ENCODE data around the gene RALGPS1.

Gene RALGPS1

GRCh38 chr9:126926364-126926763 lies 11.8 kb downstream of the RALGPS1 start:
- Histone ChIP-seq H3K4me3 (ENCODE audit: low read length) (no peak overlapping the region), H3F3A (ENCODE audit: insufficient read depth, low read length) (peaks cover 5% of the 10 kb centered on the region; the same call in 1 of the 2 replicates), H4K20me1 (ENCODE audit: insufficient read depth, low read length) (no peaks in the 10 kb centered on the region), H3K9me3 (replicated peaks; ENCODE audit: insufficient read depth, low read length) (no peaks in the 10 kb centered on the region), H3K27ac (ENCODE audit: low read length) (peak overlapping the region; percentile 54; the same call in 1 of the 2 replicates), H3K27me3 (replicated peaks; ENCODE audit: insufficient read depth, low read length) (no peaks in the 10 kb centered on the region), H3K79me2 (ENCODE audit: low read length) (peaks cover 71% of the 10 kb centered on the region), H3K4me2 (ENCODE audit: low read depth, low read length) (peak overlapping the region; percentile 27), H3K9me2 (replicated peaks; ENCODE audit: insufficient read depth, low read length) (no peaks in the 10 kb centered on the region), H3K9ac (ENCODE audit: low read length) (no peak overlapping the region), H3K4me1 (ENCODE audit: low read length) (peaks cover 15% of the 10 kb centered on the region), H3K36me3 (replicated peaks; ENCODE audit: insufficient read depth, low read length) (no peaks in the 10 kb centered on the region), H2AFZ (ENCODE audit: low read length) (no peak overlapping the region)
- TF ChIP-seq EZH2 (optimal IDR thresholded peaks at IDR 0.05; ENCODE audit: low read depth, low read length) (no peak), CTCF (IDR thresholded peaks at IDR 0.05; ENCODE audit: low read length) (no peak), EZH2phosphoT487 (IDR thresholded peaks at IDR 0.05; ENCODE audit: low read length) (no peak)
- DNase-seq, result no peak

GRCh38 chr9:126927419-126927818 lies 12.8 kb downstream of the RALGPS1 start:
- H3K4me3 ChIP-seq (ENCODE audit: low read length), result no peak overlapping the region
- peaks cover 15% of the 10 kb centered on the region for H3K4me1 ChIP-seq (ENCODE audit: low read length)
- peaks cover 61% of the 10 kb centered on the region for H3K79me2 ChIP-seq (ENCODE audit: low read length)
- no peaks in the 10 kb centered on the region for H3K36me3 ChIP-seq (replicated peaks; ENCODE audit: insufficient read depth, low read length)
- no peaks in the 10 kb centered on the region for H4K20me1 ChIP-seq (ENCODE audit: insufficient read depth, low read length)
- H3K27me3 ChIP-seq (replicated peaks; ENCODE audit: insufficient read depth, low read length), result no peaks in the 10 kb centered on the region
- H3K9me3 ChIP-seq (replicated peaks; ENCODE audit: insufficient read depth, low read length), result no peaks in the 10 kb centered on the region
- H3K9ac ChIP-seq (ENCODE audit: low read length), result no peak overlapping the region
- no peak overlapping the region for H3K27ac ChIP-seq (ENCODE audit: low read length)
- no peaks in the 10 kb centered on the region for H3K9me2 ChIP-seq (replicated peaks; ENCODE audit: insufficient read depth, low read length)
- TF ChIP-seq EZH2 (optimal IDR thresholded peaks at IDR 0.05; ENCODE audit: low read depth, low read length), result no peak
- no peak for TF ChIP-seq EZH2phosphoT487 (IDR thresholded peaks at IDR 0.05; ENCODE audit: low read length)
- TF ChIP-seq CTCF (IDR thresholded peaks at IDR 0.05; ENCODE audit: low read length), result no peak
- no peak overlapping the region for H3K4me2 ChIP-seq (ENCODE audit: low read depth, low read length)
- no peak for DNase-seq
- no peak overlapping the region for H2AFZ ChIP-seq (ENCODE audit: low read length)
- H3F3A ChIP-seq (ENCODE audit: insufficient read depth, low read length), result peaks cover 5% of the 10 kb centered on the region; the same call in 1 of the 2 replicates

- Histone ChIP-seq H3K36me3 (replicated peaks; ENCODE audit: insufficient read depth, low read length) (no peaks in the 10 kb centered on the region), H3F3A (ENCODE audit: insufficient read depth, low read length) (no peaks in the 10 kb centered on the region), H3K9me2 (replicated peaks; ENCODE audit: insufficient read depth, low read length) (no peaks in the 10 kb centered on the region), H3K4me2 (ENCODE audit: low read depth, low read length) (no peak overlapping the region), H3K9me3 (replicated peaks; ENCODE audit: insufficient read depth, low read length) (no peaks in the 10 kb centered on the region), H3K27ac (ENCODE audit: low read length) (no peak overlapping the region), H3K27me3 (replicated peaks; ENCODE audit: insufficient read depth, low read length) (no peaks in the 10 kb centered on the region), H3K9ac (ENCODE audit: low read length) (no peak overlapping the region), H2AFZ (ENCODE audit: low read length) (no peak overlapping the region), H4K20me1 (ENCODE audit: insufficient read depth, low read length) (no peaks in the 10 kb centered on the region), H3K79me2 (ENCODE audit: low read length) (peaks cover 20% of the 10 kb centered on the region), H3K4me1 (ENCODE audit: low read length) (no peaks in the 10 kb centered on the region), H3K4me3 (ENCODE audit: low read length) (no peak overlapping the region)
- no peak for DNase-seq
- TF ChIP-seq EZH2 (optimal IDR thresholded peaks at IDR 0.05; ENCODE audit: low read depth, low read length) (no peak), CTCF (IDR thresholded peaks at IDR 0.05; ENCODE audit: low read length) (no peak), EZH2phosphoT487 (IDR thresholded peaks at IDR 0.05; ENCODE audit: low read length) (no peak)
Measured at GRCh38 chr9:126932871-126933321, 18.3 kb downstream of the RALGPS1 start.
